Cardiac muscle cell (in vitro differentiated cells and primary cell): ENCODE data around the gene PADI6. TPM values are rescaled to one million over a fixed set of nuclear protein-coding genes. Genes with fewer than 3 reads are reported as not detected.

Experiments used
- DNase-seq, 2 donors: peaks; one replicate each; pipeline versions ENCODE4 v3.0.0 to v3.0.0-alpha.2; 2010 to 2017; ENCODE audit warnings: low read depth in 1 of 2, low spot score in 1 of 2
- H3K27ac ChIP-seq: fragments of 200-600 bp; sonication (generic); 2 replicates; pipeline ENCODE4 v1.5.1; 2016
- H3K27me3 ChIP-seq: fragments of 200-600 bp; sonication (generic); 2 replicates; pipeline ENCODE4 v1.6.0; 2016; ENCODE audit warnings: control low read depth
- H3K36me3 ChIP-seq: fragments of 200-600 bp; sonication (generic); 2 replicates; pipeline ENCODE4 v1.5.1; 2016; ENCODE audit warnings: control low read depth
- H3K4me1 ChIP-seq: fragments of 200-600 bp; sonication (generic); 2 replicates; pipeline ENCODE4 v1.8.1; 2017; ENCODE audit warnings: low read depth, mild to moderate bottlenecking, mixed run types
- H3K4me3 ChIP-seq: fragments of 200-600 bp; sonication (generic); 2 replicates; pipeline ENCODE4 v1.5.1; 2016; ENCODE audit warnings: mild to moderate bottlenecking
- H3K9me3 ChIP-seq: fragments of 200-600 bp; sonication (generic); 2 replicates; pipeline ENCODE4 v1.5.1; 2017; ENCODE audit warnings: low read depth, mild to moderate bottlenecking, control low read depth
- CTCF ChIP-seq: IDR thresholded peaks from 2 replicates; pipeline ENCODE4 v1.5.1; 2012; ENCODE audit warnings: low read depth, mild to moderate bottlenecking, low read length
- polyA plus RNA-seq: library from polyadenylated mRNA; unstranded; fragments of >200 nt; fragmentation: Nextera tagmentation; extraction: Ambion mirVana; gene quantifications from 2 replicates; pipeline ENCODE4 v1.2.1, GENCODE V29; 2016
- total RNA-seq: library from RNA; depleted of rRNA; stranded (reverse); fragments of >200 nt; gene quantifications from 2 replicates; pipeline ENCODE4 v1.2.3, GENCODE V29; 2016

PADI6 gene
- total and polyA plus RNA-seq, 2 experiments from 2014 or later = not detected

GRCh38 chr1:17363771-17364170 lies 8.2 kb upstream of the PADI6 start:
- Histone ChIP-seq H3K4me3 (no peak overlapping the region), H3K36me3 (no peaks in the 10 kb centered on the region), H3K4me1 (no peaks in the 10 kb centered on the region), H3K9me3 (no peaks in the 10 kb centered on the region), H3K27me3 (no peaks in the 10 kb centered on the region), H3K27ac (no peak overlapping the region)
- DNase-seq = no peak
- no peak for TF ChIP-seq CTCF

GRCh38 chr1:17365293-17365692 lies 6.7 kb upstream of the PADI6 start:
- H3K9me3 ChIP-seq = no peaks in the 10 kb centered on the region
- H3K27ac ChIP-seq = no peak overlapping the region
- no peak for DNase-seq
- no peak overlapping the region for H3K4me3 ChIP-seq
- TF ChIP-seq CTCF = no peak
- H3K36me3 ChIP-seq = no peaks in the 10 kb centered on the region
- no peaks in the 10 kb centered on the region for H3K4me1 ChIP-seq
- H3K27me3 ChIP-seq = no peaks in the 10 kb centered on the region

GRCh38 chr1:17369466-17369865 lies 2.5 kb upstream of the PADI6 start:
- H3K36me3 ChIP-seq = no peaks in the 10 kb centered on the region
- no peaks in the 10 kb centered on the region for H3K9me3 ChIP-seq
- no peak for TF ChIP-seq CTCF
- H3K4me1 ChIP-seq = no peaks in the 10 kb centered on the region
- no peak overlapping the region for H3K4me3 ChIP-seq
- no peak overlapping the region for H3K27ac ChIP-seq
- peak in 1 of 2 donors; percentile 10 for DNase-seq
- no peaks in the 10 kb centered on the region for H3K27me3 ChIP-seq

GRCh38 chr1:17370618-17371017 lies 1.4 kb upstream of the PADI6 start:
- no peaks in the 10 kb centered on the region for H3K27me3 ChIP-seq
- H3K9me3 ChIP-seq = no peaks in the 10 kb centered on the region
- no peak for TF ChIP-seq CTCF
- no peaks in the 10 kb centered on the region for H3K4me1 ChIP-seq
- no peaks in the 10 kb centered on the region for H3K36me3 ChIP-seq
- no peak for DNase-seq
- H3K27ac ChIP-seq = no peak overlapping the region
- no peak overlapping the region for H3K4me3 ChIP-seq

- DNase-seq = no peak
- Histone ChIP-seq H3K4me1 (no peaks in the 10 kb centered on the region), H3K9me3 (no peaks in the 10 kb centered on the region)
Observed at GRCh38 chr1:17372955-17373354, 959 bp downstream of the PADI6 start.

More at GRCh38 chr1:17372955-17373354, 959 bp downstream of the PADI6 start:
- Histone ChIP-seq H3K36me3 (no peaks in the 10 kb centered on the region), H3K27ac (no peak overlapping the region), H3K27me3 (no peaks in the 10 kb centered on the region), H3K4me3 (no peak overlapping the region)
- no peak for TF ChIP-seq CTCF
